HG03196 (cell line): ENCODE measurements around the gene ZNF334.

Experiments
- ATAC-seq: cut with Tn5 transposase; IDR thresholded peaks from one replicate; pipeline ENCODE4 v1.9.1; 2021; ENCODE audit not compliant: unreplicated experiment

Gene ZNF334

DNA sequence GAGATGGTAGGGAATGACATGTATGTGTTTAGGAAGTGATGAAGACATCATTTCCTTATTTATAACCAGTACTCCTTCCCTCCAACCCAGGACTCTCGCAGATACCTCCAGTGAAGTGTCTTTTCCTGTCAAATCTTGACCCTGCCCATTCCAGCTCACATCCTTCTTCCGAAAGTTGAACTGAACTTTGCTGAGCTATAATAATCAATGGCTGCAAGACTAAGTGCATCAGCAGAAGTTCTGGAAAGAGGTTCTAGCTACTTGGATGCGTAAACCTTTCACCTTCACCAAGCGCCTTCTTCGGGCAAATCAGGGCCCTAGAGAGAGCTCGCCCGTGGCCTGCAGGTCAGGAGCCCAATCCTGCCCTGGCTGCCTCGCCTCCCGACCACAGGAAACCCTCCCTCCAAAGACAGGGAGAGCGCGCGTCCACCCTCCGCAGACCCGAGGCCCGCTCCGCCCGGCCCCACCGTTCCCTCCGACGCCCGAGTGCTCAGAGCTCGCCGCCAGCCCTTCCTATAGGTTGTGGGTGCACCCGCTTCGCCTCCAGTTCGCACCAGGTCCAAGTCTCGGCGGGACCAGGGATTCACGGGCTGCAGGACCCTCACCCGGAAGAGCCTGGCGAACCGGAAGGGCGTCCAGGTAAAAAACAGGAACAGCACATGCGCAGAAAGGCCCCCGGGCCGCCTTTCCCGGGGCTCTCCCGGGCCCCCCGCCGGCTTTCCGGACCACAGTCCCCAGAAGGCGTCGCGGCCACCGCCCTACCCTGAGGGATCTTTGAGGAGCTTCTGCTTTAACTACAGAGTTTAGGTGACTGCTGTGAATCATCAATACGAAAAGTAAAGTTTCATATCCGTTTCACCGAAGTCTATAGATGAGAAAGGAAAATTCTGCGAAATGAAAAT is at the start of gene ZNF334:
Gene ZNF334, minus strand, starts transcription at position 617 of the 902 bp plus-strand sequence. CDS start 1,457 bp downstream, outside the sequence.
- ATAC-seq, result peak; percentile 69

DNA sequence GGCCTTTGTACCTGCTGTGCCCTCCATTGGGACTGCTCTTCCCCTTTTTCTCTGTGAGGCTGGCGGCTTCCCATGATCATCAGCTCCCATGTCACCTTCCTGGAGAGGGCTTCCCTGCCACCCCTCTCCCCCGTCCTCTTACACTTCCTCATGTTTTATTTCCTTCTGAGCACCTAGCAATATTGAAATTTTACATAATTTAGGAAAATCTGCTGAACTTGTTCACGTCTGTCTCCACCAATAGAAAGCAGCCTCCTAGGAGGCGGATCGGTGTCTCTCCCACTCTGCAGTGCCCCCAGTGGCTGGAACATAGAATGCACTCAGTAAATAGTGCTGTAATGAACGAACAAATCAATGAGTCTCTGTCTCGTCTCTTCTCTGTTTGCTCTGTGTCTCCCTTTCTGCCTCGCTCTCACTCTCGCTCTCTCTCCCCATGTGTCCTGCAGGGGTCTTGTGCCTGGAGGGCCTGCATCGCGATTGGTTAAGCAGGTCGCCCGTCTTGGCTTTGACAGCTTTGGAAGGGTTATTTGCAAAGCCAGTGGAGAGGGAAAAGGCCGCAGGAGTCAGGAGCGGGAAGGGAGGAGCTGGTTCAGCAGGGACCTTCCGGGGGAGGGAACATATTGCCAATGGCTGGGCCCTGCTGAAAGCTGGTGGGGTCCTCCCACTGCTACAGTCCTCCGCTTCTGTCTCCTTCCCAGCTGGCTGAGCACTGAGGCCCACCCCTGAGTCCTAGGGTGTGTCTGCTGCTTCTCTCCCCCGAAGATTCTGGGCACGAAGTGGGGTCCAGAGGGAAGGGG is 49.2 kb upstream of the ZNF334 start:
- no peak for ATAC-seq

DNA sequence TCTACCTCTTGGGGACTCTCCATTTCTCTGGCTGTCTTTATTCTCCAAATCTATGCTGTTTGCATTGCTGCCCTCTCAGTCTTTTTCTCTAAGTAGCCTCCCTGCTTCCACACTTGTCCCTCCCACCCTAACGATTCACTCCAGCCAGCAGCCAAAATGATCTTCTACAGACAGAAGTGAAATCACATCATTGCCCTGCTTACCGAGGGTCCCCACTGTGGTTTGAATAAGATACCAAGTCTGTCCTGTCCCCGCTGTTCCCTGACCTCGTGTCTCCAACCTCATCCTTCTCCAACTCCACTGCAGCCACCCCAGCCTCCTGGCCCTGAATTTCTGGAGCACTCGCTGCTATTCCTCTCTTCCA is 48.6 kb upstream of the ZNF334 start:
- ATAC-seq, result no peak

DNA sequence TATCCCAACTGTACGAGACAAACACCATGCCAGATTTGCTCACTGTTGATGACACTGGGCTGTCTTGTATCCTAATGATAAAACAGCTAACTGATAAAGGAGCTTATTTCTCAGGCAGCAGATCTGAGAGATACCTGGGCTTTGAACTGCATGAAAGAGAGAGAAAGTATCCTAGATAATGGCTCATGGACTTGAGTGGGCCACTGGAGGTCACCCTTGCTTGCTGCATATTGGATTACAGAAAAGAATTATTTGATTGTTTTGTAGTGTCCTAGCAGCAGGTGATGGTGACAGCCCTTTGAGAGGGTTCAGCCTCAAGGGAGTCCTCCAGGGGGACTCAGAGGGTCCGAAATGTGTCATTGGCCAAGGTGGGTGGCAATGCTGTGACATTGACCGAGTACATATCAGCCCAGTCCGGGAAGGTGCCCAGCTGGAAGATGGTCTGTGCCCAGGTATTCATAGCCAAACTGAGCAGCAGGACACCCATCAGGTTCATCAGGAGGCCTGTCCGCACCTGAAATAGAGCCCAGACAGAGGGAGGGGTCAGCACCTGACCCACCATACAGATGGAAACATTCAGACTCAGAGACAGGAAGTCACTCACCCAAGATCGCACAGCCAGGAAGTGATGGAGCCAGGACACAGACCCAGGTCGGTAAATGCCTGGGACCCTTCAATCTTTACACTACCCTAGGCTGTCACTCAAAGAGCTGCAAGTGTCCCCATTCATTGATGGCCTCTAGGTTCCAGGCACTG is 46.5 kb upstream of the ZNF334 start:
- no peak for ATAC-seq

DNA sequence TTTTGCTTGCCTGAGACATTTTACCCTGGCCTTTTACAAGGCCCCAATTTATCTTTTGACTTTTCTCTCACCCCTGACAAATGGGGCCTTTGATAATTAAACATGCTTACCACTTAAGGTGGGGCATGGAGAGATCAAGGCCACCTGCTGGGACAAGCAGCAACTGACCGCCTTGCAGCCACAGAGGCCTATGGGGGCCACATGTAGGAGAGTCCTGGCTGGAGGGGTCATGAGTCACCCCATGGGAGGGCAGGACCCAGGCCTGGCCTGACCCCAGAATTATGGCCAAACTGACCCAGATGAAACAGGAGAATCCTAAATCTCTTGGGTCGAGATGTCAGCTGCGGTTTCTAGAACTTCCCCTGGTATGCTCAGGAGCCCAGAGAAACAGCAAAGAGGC is 45.6 kb upstream of the ZNF334 start:
- no peak for ATAC-seq

DNA sequence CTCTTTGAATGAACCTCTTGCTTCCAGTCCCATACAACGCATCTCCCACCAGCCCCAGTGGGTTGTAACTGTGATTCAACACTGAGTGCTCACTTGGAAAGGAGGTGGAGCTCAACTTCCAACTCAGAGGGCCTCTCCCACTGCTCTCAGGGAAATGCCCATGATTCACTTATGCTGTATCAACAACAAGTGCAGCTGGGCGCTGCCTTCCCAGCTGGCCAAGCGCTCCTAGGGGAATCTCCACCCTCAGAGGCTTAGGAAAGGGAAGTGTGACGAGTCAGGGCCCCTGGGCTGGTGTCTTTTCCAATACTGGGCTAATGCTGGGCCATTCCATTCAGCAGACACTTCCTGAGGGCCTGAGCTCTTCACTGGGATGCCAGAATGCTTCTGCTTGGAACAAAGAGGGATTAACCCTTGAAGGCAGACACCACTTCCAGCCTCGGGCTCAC is 45.2 kb upstream of the ZNF334 start:
- no peak for ATAC-seq

DNA sequence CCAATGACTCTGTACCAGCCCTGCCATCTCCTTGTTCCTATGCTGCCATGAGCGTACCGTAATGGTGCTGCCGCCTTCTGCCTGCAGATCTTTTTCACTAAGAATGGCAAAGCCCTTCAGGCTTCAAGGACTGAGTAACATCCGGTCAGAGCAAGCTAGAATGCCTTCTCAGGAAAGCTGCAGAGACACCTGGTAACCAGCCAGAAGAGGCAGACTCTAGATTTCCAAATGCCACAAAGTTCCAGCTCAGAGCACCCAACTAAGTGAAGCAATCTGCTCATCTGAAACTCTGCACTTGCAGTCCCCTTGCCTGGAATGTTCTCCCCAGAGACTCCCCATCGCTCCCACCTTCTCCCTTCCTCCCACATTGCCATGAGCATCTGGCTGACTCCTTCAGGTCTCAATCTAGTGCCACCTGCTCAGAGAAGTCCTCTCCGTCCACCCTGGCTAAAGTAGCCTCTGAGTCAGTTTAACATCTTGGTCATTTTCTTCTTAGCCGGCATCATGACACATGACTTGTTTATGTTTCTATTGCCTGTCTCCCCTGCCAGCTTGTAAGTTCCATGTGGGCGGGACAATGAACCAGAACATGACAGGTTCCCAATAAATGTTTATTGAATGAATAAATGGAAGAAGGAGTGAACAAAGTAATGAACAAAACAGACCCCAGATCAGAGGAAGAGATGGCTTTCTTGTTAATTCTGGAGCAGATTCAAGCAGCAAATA is 44.0 kb upstream of the ZNF334 start:
- ATAC-seq, result no peak

DNA sequence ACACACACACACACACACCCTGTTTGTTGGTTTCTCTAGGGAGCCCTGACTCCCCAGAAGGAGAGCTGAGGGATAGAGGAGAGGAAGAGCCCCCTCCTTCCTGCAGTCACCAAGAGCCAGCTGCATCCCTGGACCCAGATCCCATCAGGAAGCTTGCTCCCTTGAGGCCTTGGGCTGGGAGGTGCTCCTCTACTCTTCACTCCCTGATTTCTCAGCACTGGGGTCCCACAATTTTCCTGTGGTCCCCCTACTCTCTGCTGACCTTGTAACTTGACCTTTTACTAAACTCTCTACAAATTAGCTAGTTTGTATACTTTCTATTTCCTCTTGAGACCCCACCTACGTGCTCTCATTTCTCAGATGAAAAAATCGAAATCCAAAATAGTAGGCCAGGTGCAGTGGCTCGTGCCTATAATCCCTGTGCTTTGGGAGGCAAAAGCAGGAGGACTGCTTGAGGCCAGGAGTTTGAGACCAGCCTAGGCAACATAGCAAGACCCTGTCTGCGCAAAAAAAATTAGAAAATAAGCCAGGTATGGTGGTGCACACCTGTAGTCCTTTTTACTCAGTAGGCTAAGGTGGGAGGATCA is 42.1 kb upstream of the ZNF334 start:
- no peak for ATAC-seq

DNA sequence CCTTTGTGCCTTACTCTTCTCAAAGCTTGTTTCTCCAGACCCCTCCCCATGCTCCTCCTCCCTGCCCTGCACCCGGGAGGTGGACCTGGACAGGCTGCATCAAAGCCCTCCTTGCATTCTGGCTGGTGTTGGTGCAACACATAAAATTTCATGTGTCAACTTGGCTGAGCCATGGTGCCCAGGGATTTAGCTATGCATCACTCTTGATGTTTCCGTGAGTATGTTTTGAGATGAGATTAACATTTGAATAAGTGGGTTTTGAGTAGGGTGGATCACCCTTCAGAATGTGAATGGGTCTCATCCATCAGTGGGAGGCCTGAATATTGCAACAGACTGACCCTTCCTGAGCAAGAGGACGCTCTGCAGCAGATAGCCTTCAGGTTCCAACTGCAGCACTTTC is 41.5 kb upstream of the ZNF334 start:
- no peak for ATAC-seq

DNA sequence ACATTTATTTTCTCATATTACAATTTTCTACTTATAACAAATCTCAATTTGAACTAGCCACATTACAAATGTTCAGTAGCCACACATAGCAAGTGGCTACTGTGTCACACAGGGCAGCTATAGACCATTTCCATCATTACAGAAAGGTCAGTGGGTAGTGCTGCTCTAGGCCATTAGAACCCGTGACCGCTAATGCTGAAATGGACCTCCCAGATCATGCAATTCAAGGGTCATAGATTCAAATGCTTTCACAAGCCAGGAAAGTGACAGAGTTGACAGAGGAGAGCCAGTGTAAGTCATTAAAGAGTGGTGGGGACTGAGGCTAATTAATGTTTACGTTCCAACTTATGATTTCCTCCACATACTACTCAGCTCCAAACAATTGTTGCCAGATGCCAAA is 40.6 kb upstream of the ZNF334 start:
- ATAC-seq, result no peak

DNA sequence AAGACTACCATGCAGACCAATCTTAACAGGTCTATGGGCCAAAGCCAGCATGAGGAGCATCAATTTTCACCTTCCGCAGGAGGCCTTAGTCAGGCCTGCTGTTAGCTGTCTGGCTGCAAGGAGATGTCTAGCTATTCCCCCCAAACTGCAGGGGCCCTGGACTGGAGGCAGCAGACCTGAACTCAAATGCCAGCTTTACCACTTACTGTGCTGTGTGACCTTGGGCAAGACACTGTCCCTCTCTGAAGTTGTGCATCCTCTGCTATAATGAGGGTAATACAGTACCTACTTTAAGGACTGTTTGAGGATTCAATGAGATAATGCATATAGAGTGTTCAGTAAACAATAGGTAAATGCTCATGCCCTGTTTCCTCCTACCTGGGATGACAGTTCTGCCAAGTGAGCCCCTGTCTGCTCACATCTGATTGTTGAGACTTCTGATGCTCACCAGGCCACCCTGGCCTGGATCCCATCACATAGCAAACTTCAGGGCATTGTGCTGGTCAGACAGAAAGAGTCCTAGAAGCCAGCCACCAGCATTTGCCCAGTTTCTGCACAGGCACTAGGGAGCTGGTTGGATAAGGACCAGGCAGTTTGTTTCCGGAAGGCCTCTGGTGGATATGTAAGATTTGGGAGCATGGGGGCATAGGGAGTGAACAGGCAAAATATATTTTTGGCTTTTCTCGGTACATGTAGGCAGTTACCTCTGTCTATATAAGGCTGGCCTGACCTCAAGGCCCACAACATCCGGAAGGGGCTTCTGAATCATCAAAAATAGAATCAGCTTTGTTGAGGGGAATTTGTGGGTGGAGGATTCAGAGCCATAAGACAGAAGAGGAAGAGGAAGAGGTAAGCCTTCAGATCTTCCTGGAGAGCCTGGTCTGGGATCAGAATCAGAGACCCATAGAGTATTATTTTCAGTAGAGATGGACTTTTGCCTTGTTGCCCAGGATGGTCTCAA is 39.4 kb upstream of the ZNF334 start:
- ATAC-seq, result peak; percentile 70

DNA sequence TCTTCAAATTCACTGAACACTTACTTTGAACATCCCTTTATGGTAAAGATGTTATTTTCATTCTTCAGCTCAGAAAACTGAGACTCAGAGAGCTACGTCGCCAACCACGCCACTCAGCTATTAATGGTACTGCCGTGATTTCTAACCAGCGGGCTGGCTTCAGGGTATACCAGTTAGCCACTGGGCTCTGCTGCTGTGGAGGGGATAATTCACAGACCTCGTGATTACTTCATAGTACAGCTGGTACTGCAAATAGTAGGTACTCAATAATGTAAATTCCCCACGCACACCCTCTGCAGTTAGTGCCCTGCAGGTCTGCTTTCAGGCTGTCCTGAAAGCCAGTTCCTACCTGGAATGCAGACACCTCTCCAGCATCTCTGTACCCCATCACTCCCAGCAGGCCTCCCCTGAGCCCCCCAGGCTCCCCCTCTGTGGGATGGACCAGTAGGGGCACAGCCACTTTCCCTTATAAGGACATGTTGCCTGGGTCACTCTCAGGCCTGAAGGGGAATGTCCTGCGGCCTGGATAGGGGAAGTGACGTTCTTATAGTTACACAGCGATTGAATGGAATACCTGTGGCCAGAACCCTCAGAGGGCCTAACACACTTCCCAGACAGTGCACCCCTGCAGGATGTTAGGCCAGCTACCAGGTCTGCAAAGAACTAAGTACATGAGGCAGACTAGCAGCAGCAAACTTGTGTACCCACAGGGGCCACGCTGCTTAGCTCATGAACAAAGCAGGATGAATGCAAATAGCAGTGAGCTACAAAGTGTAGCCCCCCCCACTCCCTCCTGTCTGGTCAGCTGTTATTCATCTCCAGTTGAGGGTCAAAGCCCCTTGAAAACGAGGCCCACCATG is 38.4 kb upstream of the ZNF334 start:
- no peak for ATAC-seq

DNA sequence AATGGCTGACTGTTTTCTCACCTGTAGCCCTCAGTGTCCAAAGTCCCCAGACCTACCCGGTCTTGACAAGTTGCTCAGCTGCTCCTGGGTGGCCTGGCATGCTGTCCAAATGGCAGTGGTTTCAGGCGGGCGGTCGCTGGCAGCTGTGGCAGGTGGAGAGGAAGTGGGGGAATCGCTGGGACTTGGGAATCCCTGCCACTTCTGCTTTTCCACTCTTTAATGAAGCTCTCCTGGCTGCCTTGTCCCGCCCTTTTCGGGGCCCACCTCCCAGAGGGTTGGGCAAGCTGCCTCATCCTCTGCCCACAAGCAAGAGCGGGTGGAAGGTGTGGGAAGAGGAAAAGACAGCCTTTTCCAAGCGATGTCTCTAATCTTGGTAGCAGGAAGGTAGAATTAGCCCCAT is 37.1 kb upstream of the ZNF334 start, which contains the start of gene OCSTAMP:
Gene OCSTAMP, minus strand, starts transcription at position 194 of the 400 bp plus-strand sequence. Its CDS starts 94 bp downstream, at position 100.
- ATAC-seq, result no peak

DNA sequence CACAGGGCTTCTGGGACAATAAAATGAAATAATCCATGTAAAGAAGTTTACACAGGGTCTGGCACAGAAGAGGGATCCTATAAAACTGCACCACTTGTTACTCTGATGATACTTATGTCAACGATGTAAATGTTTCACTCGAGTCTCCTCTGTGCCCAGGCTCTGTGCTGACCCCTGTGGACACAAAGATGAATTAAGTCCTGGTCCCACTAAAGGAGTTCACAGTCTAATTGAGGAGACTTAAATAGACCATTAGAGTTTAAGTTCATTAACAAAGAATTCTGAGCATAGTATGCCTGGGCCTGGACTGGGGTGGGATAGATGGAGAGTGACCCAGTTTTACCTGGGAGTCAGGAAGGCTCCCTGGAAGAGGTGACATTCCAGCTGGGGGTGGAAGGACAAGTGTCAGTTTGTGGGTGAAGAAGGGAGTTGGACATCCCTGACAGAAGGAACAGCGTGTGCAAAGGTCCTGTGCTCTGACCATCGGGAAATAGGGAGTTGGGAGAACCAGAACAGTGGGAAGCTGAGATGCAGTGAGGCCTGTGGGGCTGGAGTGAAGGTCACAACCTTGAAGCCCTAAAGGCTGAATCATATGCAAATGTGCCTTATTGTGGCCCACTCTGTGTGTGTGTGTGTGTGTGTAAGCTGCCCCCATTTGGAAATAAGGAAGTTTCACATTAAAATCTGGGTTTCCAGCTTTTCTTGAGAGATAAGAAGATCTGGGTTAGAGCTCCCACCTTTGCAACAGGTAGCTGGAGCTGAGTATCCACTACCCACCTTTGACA is 36.0 kb upstream of the ZNF334 start:
- ATAC-seq, result no peak

DNA sequence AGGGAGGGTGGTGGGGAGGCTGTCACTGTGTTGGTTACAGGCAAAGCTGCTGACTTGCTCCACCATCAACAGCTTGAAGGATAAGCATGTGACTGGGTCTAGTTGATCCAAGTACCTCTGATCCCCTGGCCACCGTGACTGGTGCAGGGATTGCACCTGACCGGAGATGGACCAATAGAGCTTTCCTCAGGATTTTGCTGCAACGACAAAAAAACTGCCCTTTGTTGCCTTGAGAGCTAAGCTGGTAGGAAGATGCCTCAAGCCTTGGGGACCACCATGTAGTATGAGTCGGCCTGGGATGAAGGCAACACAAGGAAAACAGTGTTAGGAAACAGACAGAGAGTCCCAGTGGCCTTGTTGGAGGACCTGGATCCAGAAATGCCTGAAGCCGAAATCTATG is 35.3 kb upstream of the ZNF334 start:
- no peak for ATAC-seq

DNA sequence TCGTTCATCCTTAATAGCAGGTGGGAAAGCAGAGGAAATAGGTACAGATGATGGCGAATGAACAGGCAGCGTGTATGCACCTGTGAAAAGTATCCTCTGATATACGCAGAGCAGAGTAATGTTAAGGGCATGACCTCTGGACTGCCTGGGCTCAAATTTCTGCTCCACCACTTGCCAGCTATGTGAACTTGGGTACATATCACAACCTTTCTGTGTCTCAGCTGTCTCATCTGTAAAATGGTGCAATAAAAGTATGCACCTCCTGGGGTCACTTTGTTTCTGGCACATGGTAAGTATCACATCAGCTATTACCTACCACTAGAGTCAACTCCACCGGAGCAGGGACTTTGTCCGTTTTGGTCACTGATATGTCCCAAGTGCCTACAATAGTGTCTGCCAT is 34.6 kb upstream of the ZNF334 start:
- no peak for ATAC-seq

DNA sequence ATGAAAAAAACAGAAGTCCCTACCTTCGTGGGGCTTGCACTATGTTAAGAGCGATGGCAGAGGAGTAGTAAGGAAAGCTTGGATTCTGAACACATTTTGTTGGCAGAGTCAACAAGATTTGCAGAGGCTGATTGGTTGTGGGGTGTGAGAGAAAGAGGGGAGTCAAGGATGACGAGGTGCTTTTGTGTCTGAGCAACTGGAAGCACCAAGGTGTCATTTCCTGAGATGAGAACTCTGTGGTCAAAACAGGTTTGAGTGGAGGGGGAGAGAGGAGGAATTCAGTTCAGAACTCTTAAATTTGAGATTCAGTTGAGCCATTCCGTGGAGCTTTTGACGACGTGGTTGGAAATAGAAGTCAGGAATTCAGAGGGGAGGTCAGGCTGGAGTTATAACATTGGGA is 33.6 kb upstream of the ZNF334 start:
- no peak for ATAC-seq
